Activated T-cell treated with anti-CD3 and anti-CD28 coated beads, Interleukin-2, amount 50 U/mL, for 48 hours (primary cell): ENCODE measurements around the gene SLC7A10.
A peak's percentile ranks its signal among the peaks of the same experiment; 100 is the strongest.
"Not testable (repeated sequence)": the region's sequence is repeated elsewhere in the genome, so short reads cannot be mapped to it uniquely, and the experiment has no call there.

ENCODE experiments used
- DNase-seq, 2 experiments: peaks; one replicate each; pipeline ENCODE4 v3.0.0-alpha.2; 2020

SLC7A10 gene

DNA sequence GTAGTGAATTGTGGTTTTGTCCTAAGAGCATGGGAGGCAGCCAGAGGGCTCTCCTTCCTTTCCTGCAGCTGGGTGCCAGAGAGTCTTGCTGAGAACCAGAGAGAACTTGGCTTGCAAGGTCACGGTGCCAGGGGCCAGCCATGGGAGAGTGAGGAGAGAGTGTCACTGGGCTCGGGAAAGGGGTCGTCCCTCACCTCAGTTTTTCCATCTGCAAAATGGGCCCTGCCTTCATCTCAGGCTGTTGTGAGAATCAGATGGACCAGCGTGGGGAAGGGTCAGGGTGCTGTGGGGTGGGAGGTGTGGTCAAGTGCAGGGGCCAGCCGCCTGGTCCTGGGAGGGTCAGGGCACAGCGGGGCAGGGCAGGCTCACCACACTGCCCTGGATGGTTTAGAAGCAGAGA is 24.2 kb downstream of the SLC7A10 start:
- no peak for DNase-seq

DNA sequence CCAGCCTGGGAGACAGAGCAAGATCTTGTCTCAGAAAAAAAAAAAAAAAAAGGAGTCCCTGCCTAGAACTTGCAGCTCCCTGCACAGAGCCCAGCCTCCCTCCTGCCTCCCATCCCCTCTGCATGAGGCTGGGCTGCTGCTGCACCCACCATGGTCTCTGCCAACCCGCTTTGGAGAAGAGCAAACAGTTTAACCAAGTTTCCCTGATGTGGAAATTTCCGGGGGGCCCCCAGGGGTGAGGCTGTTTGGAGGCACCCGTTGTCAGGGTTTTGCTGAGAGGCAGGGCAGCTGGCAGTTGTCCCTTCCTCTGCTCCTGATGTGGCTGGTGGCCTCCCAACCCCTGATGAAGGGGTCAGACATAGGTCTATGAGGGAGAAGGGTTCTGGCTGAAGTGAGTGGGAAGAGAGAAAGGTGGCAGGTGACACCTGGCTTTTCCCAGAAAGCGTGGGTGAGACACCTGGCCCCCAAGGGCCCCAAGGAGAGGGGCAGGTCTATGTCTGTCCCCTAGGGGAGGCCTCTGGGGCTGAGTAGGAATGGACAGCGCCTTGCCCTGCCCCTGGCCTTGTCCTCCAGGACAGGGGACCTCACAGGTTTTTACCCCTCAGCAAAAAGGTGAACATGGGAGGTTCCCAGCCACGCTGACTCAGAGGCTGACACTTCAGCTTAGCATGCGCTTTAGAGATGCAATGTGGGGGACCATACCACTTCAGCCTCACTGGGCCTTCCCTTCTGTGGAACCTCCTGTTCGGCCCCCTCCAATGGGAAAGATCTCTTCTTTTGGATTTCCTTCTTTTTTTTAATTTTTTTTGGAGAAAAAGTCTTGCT is 26.0 kb downstream of the SLC7A10 start:
- DNase-seq: no peak

DNA sequence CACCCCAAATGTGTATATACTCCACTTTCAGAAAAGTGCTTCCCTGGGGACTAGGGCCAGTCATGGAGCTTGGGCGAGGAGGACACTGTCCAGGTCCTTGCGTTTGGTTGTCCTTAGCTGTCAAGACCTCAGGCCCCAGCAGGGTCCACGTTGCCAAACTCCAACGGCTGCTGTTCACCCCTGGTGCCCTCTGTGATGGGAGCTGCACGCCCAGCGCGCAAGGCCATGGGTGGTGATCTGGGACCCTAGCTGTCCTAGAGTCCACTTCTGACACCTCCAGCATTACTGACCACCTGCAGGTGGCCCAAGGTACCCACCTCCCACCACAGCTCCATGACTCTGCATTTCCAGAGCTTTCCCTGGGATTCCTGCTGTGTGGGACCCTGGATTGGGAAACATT is 27.5 kb downstream of the SLC7A10 start:
- DNase-seq: no peak

DNA sequence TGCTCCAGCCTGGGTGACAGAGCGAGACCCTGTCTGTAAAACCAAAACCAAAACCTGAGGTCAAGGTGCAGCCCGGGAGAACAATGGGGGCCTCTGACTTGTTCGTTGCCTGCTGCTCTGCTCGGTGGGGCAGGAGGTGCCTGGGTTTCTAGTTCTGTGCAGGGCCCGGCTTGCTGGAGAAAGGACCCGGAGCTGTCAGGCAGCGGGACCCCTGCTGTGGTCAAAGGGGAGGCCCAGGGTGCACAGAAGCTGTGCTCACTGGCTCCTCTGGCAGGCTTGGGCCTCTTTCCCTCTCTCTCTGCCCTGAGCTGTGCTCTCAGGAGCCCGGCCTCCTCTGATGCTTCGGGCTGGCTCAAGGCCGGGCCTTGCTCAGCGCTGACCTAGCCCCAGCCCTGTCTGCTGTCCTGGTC is 28.1 kb downstream of the SLC7A10 start:
- no peak for DNase-seq

DNA sequence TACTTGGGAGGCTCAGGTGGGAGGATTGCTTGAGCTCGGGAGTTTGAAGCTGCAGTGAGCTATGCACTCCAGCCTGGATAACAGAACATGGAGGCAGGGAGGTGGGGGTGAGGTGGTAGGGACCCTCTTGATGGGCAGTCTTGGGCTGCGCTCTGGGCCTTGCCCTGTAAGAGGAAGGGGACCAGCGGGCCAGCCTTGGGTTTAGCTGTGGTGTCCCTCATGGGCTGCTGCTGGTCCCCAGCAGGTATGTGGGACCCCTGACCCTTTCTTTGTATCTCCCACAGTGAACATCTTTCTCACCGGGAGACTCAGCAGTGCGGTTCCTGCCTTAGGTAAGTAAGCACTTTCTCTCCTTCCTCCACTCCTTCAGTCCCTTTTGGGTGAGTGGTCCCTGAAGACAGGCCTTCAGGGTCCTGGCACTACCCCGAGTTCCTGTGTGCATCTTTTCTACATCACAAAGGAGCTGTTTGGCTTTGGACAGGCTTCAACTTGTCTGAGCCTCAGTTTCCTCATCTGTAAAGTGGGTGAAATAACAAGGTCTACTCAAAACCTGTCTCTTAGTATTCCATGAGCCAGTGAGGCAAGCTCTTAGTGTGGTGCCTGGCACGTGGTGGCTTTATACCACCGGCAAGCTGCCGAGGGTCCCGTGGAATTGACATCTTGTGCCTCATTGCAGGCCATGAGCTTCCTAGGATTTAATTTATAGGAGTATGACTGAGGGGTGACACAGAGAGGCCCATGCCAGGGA is 29.0 kb downstream of the SLC7A10 start:
- no peak for DNase-seq

DNA sequence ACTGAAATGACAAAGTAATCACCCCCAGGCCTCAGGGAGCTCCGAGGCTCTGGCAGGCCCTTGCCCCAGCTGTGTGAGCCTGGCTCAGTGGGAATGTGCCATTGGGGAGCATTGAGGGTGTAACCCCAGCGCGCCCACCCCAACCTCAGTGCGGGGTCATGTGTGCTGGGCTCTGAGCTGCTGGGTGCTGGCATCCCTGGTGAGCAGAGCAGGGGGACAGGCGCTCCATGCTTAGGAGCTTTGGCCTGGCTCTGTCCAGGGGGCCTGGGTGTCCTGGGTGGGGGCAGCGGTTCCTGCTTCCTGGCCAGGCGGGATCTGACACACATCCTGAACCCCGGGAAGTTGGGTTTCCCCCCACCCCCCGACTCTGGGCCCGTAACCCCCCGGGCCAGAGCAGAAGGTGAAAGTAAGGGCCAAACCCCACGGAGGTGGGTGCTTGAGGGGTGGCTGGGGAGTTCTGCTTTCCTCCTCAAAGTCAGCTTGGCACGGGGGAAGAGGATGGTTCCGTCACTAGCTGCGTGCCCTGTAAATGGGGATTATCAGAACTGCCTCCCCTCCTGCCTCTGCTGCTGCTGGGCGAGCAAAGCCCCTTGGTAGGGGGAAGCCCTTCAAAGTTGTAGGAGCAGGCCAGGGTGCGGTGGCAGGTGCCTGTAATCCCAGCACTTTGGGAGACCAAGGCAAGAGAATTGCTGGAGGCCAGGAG is 29.9 kb downstream of the SLC7A10 start:
- DNase-seq: no peak

DNA sequence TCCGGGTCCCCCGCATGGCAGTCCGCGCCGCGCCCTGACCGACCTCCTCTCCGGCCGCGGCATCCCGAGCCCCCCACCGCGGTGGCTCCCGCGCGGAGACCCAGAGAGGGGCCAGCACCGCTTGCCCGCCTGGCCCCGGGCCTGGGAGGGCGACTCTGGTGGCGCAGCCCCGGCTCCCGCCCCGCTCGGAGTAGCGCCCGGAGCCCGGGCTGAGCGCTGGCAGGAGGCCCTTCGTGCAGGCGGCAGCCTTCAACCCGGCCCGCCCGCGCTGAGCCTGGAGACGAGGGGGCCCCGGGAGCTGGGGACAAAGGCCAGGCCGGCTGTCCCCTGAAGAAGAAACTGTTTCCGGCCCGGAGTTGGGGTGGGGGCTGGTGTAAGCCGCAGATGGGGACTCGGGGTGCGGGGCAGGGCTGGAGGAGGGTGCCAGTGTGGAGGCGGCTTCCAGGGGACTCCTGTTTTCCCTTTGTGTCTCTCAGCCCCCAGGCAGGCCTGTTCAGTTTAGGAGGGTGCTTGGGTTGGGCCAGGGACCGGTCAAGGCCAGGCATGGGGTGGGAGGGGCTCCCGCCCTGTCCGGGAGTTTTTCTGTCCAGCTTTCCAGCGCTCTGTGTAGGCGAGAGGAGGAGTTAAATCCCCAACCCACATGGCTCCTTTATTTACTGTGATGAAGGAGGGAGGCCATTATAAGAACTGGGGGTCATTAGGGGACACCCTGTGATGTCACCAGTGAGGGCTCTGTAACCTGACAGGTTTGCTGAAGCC is 30.6 kb downstream of the SLC7A10 start:
- no peak for DNase-seq

DNA sequence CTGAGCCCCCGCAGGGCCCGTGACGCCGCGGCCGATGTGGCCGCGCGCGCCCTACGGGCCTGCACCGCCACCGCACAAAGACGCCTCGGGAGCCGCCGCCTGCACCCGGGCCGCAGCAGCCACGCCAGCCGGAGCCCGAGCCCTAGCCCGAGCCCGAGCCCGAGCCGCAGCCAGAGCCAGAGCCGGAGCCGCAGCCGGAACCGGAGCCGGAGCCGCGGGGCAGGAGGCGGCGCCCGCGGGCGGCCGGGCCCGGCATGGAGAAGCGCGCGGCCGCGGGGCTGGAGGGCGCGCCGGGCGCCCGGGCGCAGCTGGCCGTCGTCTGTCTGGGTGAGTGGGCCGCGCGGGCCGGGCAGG is 31.1 kb downstream of the SLC7A10 start:
- DNase-seq: no peak

DNA sequence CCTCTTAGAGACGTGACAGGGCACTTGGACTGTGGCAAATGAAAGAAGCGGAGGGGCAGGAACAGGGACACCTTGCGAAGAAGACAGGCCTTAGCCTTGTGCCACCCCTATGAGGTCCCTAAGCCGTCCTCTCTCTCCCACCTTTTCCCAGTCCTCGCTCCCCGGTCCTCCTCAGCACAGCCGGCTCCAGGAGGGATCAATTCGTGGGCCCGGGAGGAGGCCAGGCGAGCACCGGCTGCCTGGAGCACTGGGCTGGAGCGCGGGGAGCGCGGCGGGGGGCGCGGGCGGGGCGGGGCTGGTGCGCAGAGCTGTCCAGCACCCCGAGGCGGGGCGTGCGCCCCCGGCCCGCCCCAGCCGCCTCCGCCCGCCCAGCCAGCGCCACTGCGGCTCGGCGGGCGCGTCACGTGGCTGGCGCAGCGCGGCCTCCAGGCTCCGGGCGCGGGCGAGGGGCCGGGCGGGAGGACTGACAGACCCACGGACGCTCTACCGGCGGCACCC is 31.7 kb downstream of the SLC7A10 start, which contains the start of gene LRP3:
Gene LRP3 (plus strand): TSS at position 466 of the 498 bp plus-strand sequence. CDS start 456 bp downstream, outside the sequence.
- no peak for DNase-seq

DNA sequence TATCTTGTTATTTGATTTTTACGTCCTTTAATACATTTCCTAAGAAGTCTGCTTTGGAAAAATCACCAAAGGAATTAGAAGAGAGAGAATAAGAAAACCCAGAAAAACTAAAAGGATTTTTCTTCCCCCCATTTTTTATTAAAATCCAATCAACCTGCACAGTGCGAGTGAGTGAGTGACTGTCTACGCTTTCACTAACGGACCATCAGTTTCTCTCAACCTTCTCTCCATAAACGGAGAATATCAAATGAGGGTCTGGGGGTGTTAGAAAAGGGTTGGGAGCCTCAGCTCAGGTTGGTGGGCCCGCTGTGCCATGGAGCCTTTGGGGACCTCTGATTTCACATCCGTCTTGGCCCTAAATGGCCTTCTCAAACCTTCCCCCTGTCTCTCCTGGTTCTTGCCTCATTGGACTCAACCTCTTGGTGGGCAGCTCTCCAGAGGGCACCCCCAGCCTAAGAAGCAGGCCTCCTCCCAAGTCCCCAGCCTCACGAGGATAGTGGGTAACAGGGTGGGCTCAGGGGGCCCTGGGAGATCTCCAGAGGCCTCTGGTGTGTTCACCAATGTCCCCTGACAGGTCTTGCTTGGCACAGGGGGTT is 32.3 kb downstream of the SLC7A10 start:
- DNase-seq: no peak

DNA sequence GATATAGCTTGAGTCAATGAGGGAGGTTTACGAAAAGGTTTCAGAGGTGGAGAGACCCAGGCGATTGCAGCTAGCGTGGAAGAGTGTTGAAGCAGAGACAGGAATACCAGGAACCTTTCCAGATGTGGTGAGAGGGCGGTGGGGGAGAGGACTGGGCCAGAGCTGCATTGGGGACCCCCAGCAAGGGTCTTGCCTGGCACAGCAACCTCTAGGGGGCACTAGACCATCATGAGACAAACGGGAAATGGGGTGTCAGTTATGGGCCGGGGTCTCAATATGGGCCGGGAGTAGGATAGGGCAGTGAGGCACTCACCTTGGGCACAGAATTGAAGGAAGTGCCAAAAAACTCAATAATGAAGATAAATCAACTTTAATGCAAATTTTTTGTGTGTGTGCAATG is 33.6 kb downstream of the SLC7A10 start:
- no peak for DNase-seq

DNA sequence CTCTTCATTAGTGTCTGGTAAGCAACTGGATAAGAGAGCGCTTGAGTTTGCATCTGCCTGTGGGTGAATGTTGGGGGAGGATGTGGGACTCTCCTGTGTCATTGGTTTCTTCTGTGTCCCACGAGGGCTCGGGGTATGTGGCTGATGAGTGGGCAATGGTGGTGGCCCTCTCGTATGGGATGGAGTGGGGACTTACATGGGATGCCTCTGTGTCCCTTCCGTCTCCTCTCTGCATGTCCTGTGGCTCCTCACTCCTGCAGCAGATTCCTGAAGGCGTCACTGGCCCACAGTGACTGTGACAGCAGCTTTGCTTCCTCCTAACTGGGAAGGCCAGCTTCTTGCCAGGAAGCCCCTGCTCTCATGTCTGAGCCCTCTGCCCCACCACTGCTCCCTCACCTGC is 34.1 kb downstream of the SLC7A10 start:
- no peak for DNase-seq

DNA sequence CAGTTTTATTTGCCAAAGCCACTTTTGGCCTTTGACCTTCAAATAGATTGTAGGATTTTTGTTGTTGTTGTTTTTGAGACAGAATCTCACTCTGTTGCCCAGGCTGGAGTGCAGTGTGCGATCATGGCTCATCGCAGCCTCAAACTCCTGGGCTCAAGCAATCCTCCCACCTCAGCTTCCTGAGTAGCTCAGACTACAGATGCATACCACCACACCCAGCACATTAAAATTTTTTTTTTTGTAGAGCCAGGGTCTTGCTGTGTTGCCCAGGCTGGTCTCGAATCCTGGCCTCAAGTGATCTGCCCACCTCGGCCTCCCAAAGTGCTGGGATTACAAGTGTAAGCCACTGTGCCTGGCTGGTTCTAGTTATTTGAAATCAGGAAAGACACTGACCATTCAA is 34.6 kb downstream of the SLC7A10 start:
- DNase-seq: not testable (repeated sequence)

DNA sequence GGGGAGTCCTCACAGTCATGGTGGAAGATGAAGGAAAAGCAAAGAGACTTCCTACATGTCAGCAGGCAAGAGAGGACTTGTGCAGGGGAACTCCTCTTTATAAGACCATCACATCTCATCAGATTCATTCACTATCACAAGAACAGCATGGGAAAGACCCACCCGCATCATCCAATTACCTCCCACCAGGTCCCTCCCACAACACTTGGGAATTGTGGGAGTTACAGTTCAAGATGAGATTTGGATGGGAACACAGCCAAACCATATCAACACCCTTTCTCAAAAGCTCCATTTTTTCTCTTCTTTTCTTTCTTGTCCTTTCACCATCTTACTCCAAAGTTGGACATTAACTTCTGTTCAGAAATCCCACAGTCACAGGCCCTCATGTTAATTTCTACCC is 36.2 kb downstream of the SLC7A10 start:
- no peak for DNase-seq

DNA sequence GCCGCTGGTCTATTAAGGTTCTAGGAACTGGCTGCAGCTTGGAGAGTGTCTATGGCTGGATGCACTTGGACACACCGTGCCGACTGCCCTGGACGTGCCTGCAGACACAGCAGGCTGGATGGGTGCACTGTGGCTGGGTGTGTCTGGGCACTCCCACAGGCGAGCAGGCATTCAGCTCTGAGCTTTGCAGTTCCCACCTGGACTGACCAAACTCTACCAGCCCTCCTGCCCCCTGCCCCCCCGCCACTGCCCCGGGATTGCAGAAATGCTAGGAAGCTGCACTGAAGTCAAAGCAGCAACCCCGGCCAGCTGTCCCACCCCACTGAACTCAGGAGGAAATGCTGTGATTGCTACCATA is 38.5 kb downstream of the SLC7A10 start:
- DNase-seq: no peak

DNA sequence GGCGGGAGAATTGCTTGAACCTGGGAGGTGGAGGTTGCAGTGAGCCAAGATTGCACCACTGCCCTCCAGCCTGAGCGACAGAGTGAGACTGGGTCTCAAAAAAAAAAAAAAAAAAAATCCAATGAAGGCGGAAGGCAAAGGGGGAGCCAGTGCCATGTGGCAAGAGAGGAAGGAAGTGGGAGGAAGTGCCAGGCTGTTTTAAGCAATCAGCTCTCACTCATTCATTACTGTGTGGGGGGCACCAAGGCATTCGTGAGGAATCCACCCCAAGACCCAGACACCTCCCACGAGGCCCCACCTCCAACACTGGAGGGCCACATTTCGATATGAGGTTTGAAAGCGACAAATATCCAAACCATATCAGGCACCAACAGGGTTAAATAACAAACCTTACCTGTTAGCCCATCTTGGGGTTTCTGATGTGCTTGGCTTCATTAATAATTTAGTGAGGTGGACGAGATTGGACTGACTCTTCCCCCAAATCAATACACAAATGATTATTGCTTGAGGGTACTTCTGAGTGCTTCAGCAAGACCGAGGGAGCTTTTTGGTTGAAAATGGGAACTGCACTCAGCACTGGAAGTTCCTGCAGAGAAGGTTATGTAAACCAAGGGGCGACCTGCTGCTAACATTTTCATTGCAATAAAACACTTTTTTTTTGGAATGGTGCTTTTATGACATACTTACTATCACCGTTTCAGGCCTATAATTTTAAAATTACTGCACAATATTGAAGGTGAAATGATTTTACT is 39.0 kb downstream of the SLC7A10 start:
- no peak for DNase-seq

DNA sequence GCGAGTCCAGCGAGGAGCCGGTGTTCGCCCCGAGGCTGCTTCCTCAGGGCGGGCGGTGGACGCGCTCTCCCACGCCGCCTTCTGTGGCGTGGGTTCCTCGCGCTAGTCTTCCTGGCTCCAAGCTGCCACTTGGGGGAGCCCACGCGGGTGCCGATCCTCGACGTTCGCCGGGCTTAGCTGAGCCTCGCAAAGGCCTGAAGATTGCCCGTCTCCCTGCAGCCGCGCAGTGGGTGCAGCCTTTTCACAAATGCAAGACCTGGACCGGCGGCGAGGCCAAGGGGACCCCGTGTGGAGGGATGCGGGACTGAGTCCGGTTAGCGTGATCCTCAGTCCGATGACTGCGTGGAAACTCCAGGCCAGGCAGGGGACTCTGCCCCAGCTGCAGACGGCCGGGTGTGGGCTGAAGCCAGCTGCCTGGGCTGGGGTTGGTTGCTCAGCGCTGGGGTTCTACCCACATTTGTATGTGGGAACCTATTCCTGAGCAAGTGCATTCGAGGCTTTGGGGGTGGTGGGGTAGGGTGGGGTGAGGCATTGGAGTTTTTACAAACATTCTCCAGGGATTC is 48.2 kb downstream of the SLC7A10 start:
- no peak for DNase-seq

DNA sequence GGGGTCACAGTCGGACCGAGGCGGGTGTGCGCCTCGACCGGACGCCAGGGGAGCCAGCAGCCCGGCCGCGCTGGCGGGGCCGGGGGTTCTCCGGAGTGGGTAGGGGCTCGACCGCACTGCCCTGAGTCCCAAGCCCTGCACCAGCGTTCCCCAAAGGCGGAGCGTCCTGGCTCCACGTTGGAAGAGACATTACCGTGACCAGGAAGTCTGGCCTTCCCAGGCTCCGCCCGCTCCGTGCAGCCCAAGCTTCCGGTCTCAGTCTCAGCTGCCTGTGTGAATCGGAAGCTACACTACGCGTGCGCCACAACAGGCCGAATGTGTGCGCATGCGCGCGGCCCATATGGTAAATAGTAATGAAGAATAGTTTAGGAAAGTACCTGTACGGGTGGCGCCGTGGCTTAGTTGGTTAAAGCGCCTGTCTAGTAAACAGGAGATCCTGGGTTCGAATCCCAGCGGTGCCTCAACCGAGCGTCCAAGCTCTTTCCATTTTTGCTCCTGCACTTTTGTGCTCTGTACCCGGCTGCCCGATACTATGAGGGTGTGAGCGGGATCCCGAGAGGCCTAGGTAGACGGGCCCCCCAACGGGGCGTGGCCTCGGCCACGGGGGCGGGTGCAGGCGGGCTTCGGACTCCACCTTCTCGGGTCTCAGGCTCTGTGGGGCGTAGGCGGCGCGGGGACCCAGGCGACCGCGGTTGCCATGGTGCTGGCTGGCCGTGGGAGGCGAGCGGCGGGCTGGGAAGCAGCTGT is 48.8 kb downstream of the SLC7A10 start:
- peak; percentile 99 for DNase-seq

DNA sequence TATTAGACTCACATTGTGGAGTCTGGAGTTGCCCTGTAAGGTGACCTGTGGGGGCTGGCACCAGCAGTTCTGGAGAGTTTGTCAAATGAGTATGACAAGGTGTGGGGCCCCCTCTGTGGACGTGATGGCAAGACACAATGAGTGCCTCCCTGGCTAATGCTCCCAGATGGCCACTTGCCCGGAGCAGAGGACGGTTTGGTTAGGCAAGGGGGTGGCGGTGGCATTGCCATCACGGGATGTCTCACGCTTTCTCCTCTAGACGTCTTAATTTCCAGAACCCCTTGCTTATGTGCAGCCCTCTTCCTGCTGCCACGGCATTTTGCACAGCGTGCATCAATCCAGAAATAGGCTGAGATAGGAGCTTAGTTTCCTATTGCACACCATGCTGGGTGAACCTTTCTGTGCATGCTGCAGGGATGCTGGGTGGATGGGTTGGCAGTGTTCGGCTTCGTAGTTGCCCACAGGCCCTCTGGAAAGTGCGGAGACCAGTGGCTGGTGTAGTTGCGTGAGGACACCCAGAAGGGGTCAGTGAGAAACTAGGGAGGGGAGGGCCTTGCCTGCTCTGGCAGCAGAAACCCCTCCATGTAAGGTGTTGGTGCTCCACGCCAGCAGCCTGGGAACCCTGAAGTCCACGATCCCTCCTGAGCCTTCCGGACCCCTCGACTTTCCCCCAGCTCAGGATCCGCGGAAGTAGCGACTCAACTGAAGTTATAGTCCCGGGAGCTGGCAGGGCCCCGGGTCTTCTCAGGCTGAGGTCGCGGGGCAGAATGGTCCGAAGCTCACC is 49.6 kb downstream of the SLC7A10 start:
- DNase-seq: peak in 1 of 2 experiments; percentile 37
